A673 (cell line): ENCODE data around the gene NR2F1-AS1.

Source experiments
- CTCF ChIP-seq: fragments of 300-800, 200-600 bp; sonication (generic); conservative IDR thresholded peaks from 2 replicates; pipeline ENCODE4 v1.5.1; 2017; ENCODE audit warnings: low read depth, mild to moderate bottlenecking, antibody characterized with exemption, low read length, moderate library complexity, mixed read lengths
- EZH2 ChIP-seq: fragments of 200-600 bp; sonication (generic); IDR thresholded peaks from 2 replicates; pipeline ENCODE4 v1.6.1; 2017; ENCODE audit warnings: borderline replicate concordance, low read depth, mild to moderate bottlenecking, mixed read lengths, antibody characterized with exemption, low read length; ENCODE audit not compliant: poor library complexity, severe bottlenecking

- TF ChIP-seq CTCF (no peak), EZH2 (no peak)
Observed at GRCh38 chr5:93399675-93400074, 181.3 kb downstream of the NR2F1-AS1 start.
